H9 (cell line): Measurements from ENCODE around the gene TEAD1. TPM values are rescaled to one million over a fixed set of nuclear protein-coding genes. Genes with fewer than 3 reads are reported as not detected.

Experiments used
- DNase-seq: peaks from one replicate; pipeline ENCODE4 v3.0.0-alpha.2; 2017
- H2AFZ ChIP-seq: one replicate; pipeline ENCODE4 v1.6.1; 2013; ENCODE audit warnings: mild to moderate bottlenecking, low read length, control low read depth, moderate library complexity
- H2AK5ac ChIP-seq: 2 replicates; pipeline ENCODE4 v1.6.1; 2013; ENCODE audit warnings: low read length, control low read depth, mixed read lengths; ENCODE audit not compliant: insufficient read length
- H2BK120ac ChIP-seq: one replicate; pipeline ENCODE4 v1.6.1; 2013; ENCODE audit warnings: low read depth, mild to moderate bottlenecking, low read length, control low read depth, inconsistent platforms; ENCODE audit not compliant: poor library complexity, severe bottlenecking
- H2BK12ac ChIP-seq: 2 replicates; pipeline ENCODE4 v1.6.1; 2013; ENCODE audit warnings: low read length, control low read depth, mixed read lengths, low read depth; ENCODE audit not compliant: insufficient read length
- H2BK15ac ChIP-seq: 2 replicates; pipeline ENCODE4 v1.6.1; 2013; ENCODE audit warnings: low read depth, low read length, control low read depth
- H2BK20ac ChIP-seq: one replicate; pipeline ENCODE4 v1.6.1; 2013; ENCODE audit warnings: low read depth, mild to moderate bottlenecking, low read length, control low read depth, inconsistent platforms; ENCODE audit not compliant: poor library complexity, severe bottlenecking
- H2BK5ac ChIP-seq: 2 replicates; pipeline ENCODE4 v1.6.1; 2013; ENCODE audit warnings: low read length, control low read depth, mixed read lengths; ENCODE audit not compliant: insufficient read length
- H3K14ac ChIP-seq: 2 replicates; pipeline ENCODE4 v1.6.1; 2013; ENCODE audit warnings: low read length, control low read depth; ENCODE audit not compliant: insufficient read depth
- H3K18ac ChIP-seq: 2 replicates; pipeline ENCODE4 v1.6.1; 2013; ENCODE audit warnings: low read depth, mild to moderate bottlenecking, mixed read lengths, low read length, control low read depth; ENCODE audit not compliant: insufficient read length
- H3K23ac ChIP-seq: 2 replicates; pipeline ENCODE4 v1.6.1; 2013; ENCODE audit warnings: low read length, control low read depth, mixed read lengths, low read depth; ENCODE audit not compliant: insufficient read length
- H3K23me2 ChIP-seq: 2 replicates; pipeline ENCODE4 v1.6.1; 2013; ENCODE audit warnings: low read depth, mild to moderate bottlenecking, mixed read lengths, low read length, control low read depth; ENCODE audit not compliant: insufficient read length, poor library complexity, severe bottlenecking
- H3K27ac ChIP-seq: 2 replicates; pipeline ENCODE4 v1.5.1; 2013; ENCODE audit warnings: low read length, control low read depth, mixed read lengths, low read depth; ENCODE audit not compliant: insufficient read length
- H3K27me3 ChIP-seq: 2 replicates; pipeline ENCODE4 v1.6.1; 2013; ENCODE audit warnings: low read length, control low read depth, inconsistent platforms; ENCODE audit not compliant: insufficient read depth
- H3K4ac ChIP-seq: 2 replicates; pipeline ENCODE4 v1.6.1; 2013; ENCODE audit warnings: low read depth, mild to moderate bottlenecking, control low read depth, inconsistent platforms, low read length, moderate library complexity
- H3K4me1 ChIP-seq: 2 replicates; pipeline ENCODE4 v1.6.1; 2013; ENCODE audit warnings: low read length, control low read depth, inconsistent platforms; ENCODE audit not compliant: insufficient read depth
- H3K4me2 ChIP-seq: 2 replicates; pipeline ENCODE4 v1.6.1; 2013; ENCODE audit warnings: low read length, control low read depth, mixed read lengths; ENCODE audit not compliant: insufficient read length, insufficient read depth
- H3K56ac ChIP-seq: 2 replicates; pipeline ENCODE4 v1.6.1; 2013; ENCODE audit warnings: low read depth, mild to moderate bottlenecking, mixed read lengths, low read length, control low read depth; ENCODE audit not compliant: insufficient read length
- H3K79me1 ChIP-seq: 2 replicates; pipeline ENCODE4 v1.6.1; 2013; ENCODE audit warnings: low read depth, mild to moderate bottlenecking, moderate library complexity, low read length, control low read depth, inconsistent platforms; ENCODE audit not compliant: insufficient read depth, poor library complexity, severe bottlenecking
- H3K79me2 ChIP-seq: 2 replicates; pipeline ENCODE4 v1.6.1; 2013; ENCODE audit warnings: low read length, control low read depth, inconsistent platforms; ENCODE audit not compliant: insufficient read depth
- H3K9ac ChIP-seq: 2 replicates; pipeline ENCODE4 v1.6.1; 2013; ENCODE audit warnings: low read length, control low read depth, mixed read lengths; ENCODE audit not compliant: insufficient read length; ENCODE audit errors: extremely low read depth
- H3K9me3 ChIP-seq: one replicate; pipeline ENCODE4 v1.6.1; 2013; ENCODE audit warnings: low read depth, low read length, inconsistent platforms; ENCODE audit not compliant: control insufficient read depth
- H3T11ph ChIP-seq: one replicate; pipeline ENCODE4 v1.6.1; 2013; ENCODE audit warnings: mild to moderate bottlenecking, low read length, control low read depth, inconsistent platforms
- H4K20me1 ChIP-seq: one replicate; pipeline ENCODE4 v1.6.1; 2013; ENCODE audit not compliant: control insufficient read depth, insufficient read length, insufficient read depth
- H4K5ac ChIP-seq: 2 replicates; pipeline ENCODE4 v1.6.1; 2013; ENCODE audit warnings: low read depth, mild to moderate bottlenecking, mixed read lengths, low read length, control low read depth; ENCODE audit not compliant: insufficient read length
- H4K8ac ChIP-seq: replicated peaks from 2 replicates; pipeline ENCODE4 v1.6.1; 2013; ENCODE audit warnings: low read length, control low read depth, mixed read lengths, low read depth; ENCODE audit not compliant: insufficient read length
- H4K91ac ChIP-seq: 2 replicates; pipeline ENCODE4 v1.6.1; 2013; ENCODE audit warnings: low read depth, mild to moderate bottlenecking, moderate library complexity, mixed read lengths, low read length, control low read depth; ENCODE audit not compliant: insufficient read length
- H3K27ac Mint-ChIP-seq, 3 experiments: 2 replicates in 2 of 3; 3 replicates in 1 of 3; pipeline ENCODE4 v1.8.0; 2020 to 2021; ENCODE audit warnings: mixed read lengths in 3 of 3, mild to moderate bottlenecking in 1 of 3, moderate library complexity in 1 of 3
- H3K27me3 Mint-ChIP-seq: 2 replicates; pipeline ENCODE4 v1.8.0; 2021; ENCODE audit warnings: low read depth, mild to moderate bottlenecking, moderate library complexity, mixed read lengths
- H3K36me3 Mint-ChIP-seq, 3 experiments: 2 replicates in 2 of 3; 3 replicates in 1 of 3; pipeline ENCODE4 v1.8.0; 2020 to 2021; ENCODE audit warnings: low read depth in 3 of 3, mixed read lengths in 3 of 3; ENCODE audit not compliant: insufficient read depth in 1 of 3
- H3K4me1 Mint-ChIP-seq, 2 experiments: 2 replicates each; pipeline ENCODE4 v1.8.0; 2020; ENCODE audit warnings: mixed read lengths in 2 of 2
- H3K4me3 Mint-ChIP-seq, 2 experiments: 2 replicates in 1 of 2; 3 replicates in 1 of 2; pipeline ENCODE4 v1.8.0; 2020 to 2021; ENCODE audit warnings: mild to moderate bottlenecking in 2 of 2, mixed read lengths in 2 of 2, moderate library complexity in 1 of 2
- H3K9me3 Mint-ChIP-seq, 2 experiments: 2 replicates in 1 of 2; 3 replicates in 1 of 2; pipeline ENCODE4 v1.8.0; 2020; ENCODE audit warnings: mild to moderate bottlenecking in 2 of 2, mixed read lengths in 2 of 2, moderate library complexity in 1 of 2
- CTCF ChIP-seq: fragments of 200-600 bp; sonication (generic); conservative IDR thresholded peaks from 3 replicates; pipeline ENCODE4 v1.8.0; 2021; ENCODE audit warnings: antibody characterized with exemption, mild to moderate bottlenecking
- WGBS: extraction: QIAGEN DNeasy Blood & Tissue Kit; methylation state at CpG from one replicate; pipeline ENCODE4 v1.1.7; 2013; ENCODE audit warnings: missing lambda C conversion rate, low lambda C conversion rate, mixed read lengths; ENCODE audit not compliant: insufficient read length; ENCODE audit errors: extremely low coverage; 5-methylcytosine and 5-hydroxymethylcytosine counted together
- total RNA-seq: library from RNA; stranded (reverse); gene quantifications from 2 replicates; pipeline ENCODE4 v1.2.1, GENCODE V29; 2021

TEAD1 gene
- total RNA-seq, 1 experiment from 2014 or later: 75.1 TPM

- H2AK5ac ChIP-seq: no peak overlapping the region
- no peaks in the 10 kb centered on the region for H3K9me3 ChIP-seq
- no peak overlapping the region for H3K4ac ChIP-seq
- Mint-ChIP-seq H3K27ac (no peak overlapping the region), H3K4me1 (peaks cover 55 to 68% of the 10 kb centered on the region in 2 experiments), H3K36me3 (peaks cover 0 to 2% (median 0%) of the 10 kb centered on the region in 3 experiments; a peak in 2 of 7 replicates), H3K4me3 (no peak overlapping the region), H3K9me3 (no peaks in the 10 kb centered on the region; a peak in 1 of 5 replicates), H3K27me3 (no peaks in the 10 kb centered on the region)
- no peak overlapping the region for H3K23ac ChIP-seq
- no peaks in the 10 kb centered on the region for H3K23me2 ChIP-seq
- no peak overlapping the region for H3K56ac ChIP-seq
- peaks cover 13% of the 10 kb centered on the region for H3K79me1 ChIP-seq
- no peak overlapping the region for H2BK15ac ChIP-seq
- H2BK120ac ChIP-seq: no peak overlapping the region
- H2BK5ac ChIP-seq: no peak overlapping the region
- H2AFZ ChIP-seq: no peak overlapping the region
- no peak overlapping the region for H2BK20ac ChIP-seq
- no peak overlapping the region for H3K14ac ChIP-seq
- WGBS: no CpG with 5 or more reads among the region's 3 CpGs
- H3K27me3 ChIP-seq: no peaks in the 10 kb centered on the region
- H4K8ac ChIP-seq: no peak overlapping the region
- H3K79me2 ChIP-seq: peaks cover 13% of the 10 kb centered on the region
- H3K9ac ChIP-seq: no peak overlapping the region
- H3T11ph ChIP-seq: no peak overlapping the region
- no peak overlapping the region for H2BK12ac ChIP-seq
- no peak overlapping the region for H4K91ac ChIP-seq
- no peak overlapping the region for H4K5ac ChIP-seq
- no peak overlapping the region for H3K4me2 ChIP-seq
- H3K27ac ChIP-seq: no peak overlapping the region
- no peak for DNase-seq
- no peaks in the 10 kb centered on the region for H4K20me1 ChIP-seq
- no peak for TF ChIP-seq CTCF
- peaks cover 21% of the 10 kb centered on the region for H3K4me1 ChIP-seq
- no peak overlapping the region for H3K18ac ChIP-seq
Observed at GRCh38 chr11:12705874-12706273, 31.7 kb downstream of the TEAD1 start.
